ENCODE data around the gene TRNP1. TPM values are rescaled to one million over a fixed set of nuclear protein-coding genes. Genes with fewer than 3 reads are reported as not detected.

The TRNP1 gene
- total RNA-seq, 2 experiments from 2014 or later: 0.19 TPM; not detected in 1

GRCh38 chr1:26999440-26999987 is 6.0 kb downstream of the TRNP1 start:
- ChIA-PET POLR2A (no interaction called here), CTCF (ENCODE audit: unreplicated experiment) (no interaction called here)
- no peak overlapping the region for H3K4me3 ChIP-seq (ENCODE audit: low read depth, low read length, poor library complexity, severe bottlenecking)
- H3K27ac ChIP-seq (ENCODE audit: low read depth, low read length, poor library complexity, severe bottlenecking): no peak overlapping the region
- DNase-seq (ENCODE audit: low spot score): no peak
- H2AFZ ChIP-seq (ENCODE audit: low read length): no peak overlapping the region
- no peak overlapping the region for H3K4me2 ChIP-seq (ENCODE audit: low read length)
- peaks cover 7% of the 10 kb centered on the region for H3K4me1 ChIP-seq (ENCODE audit: insufficient read depth, low read length, poor library complexity, severe bottlenecking)
- TF ChIP-seq EZH2phosphoT487 (IDR thresholded peaks at IDR 0.05; ENCODE audit: borderline replicate concordance, low read depth, low read length): no peak
- no peak for TF ChIP-seq CTCF (conservative IDR thresholded peaks at IDR 0.05; ENCODE audit: low read length)
- H4K20me1 ChIP-seq (ENCODE audit: insufficient read depth, low read length): no peaks in the 10 kb centered on the region
- intact Hi-C loops (cut with micrococcal nuclease; ENCODE audit: unreplicated experiment): no loop called here
- H3K79me2 ChIP-seq (ENCODE audit: insufficient read depth, low read depth, low read length): no peaks in the 10 kb centered on the region
- no peaks in the 10 kb centered on the region for H3K36me3 ChIP-seq (ENCODE audit: insufficient read depth, low read length)
- H3K9me3 ChIP-seq (ENCODE audit: low read length): no peaks in the 10 kb centered on the region
- no peaks in the 10 kb centered on the region for H3K9me2 ChIP-seq (ENCODE audit: insufficient read depth, low read length)
- BruUV-seq (replicated peaks): no TSS peak

- no peaks in the 10 kb centered on the region for H3K36me3 ChIP-seq (ENCODE audit: insufficient read depth, low read length)
- H3K4me1 ChIP-seq (ENCODE audit: insufficient read depth, low read length, poor library complexity, severe bottlenecking): peaks cover 7% of the 10 kb centered on the region
- H4K20me1 ChIP-seq (ENCODE audit: insufficient read depth, low read length): no peaks in the 10 kb centered on the region
- TF ChIP-seq CTCF (conservative IDR thresholded peaks at IDR 0.05; ENCODE audit: low read length) (no peak), EZH2phosphoT487 (IDR thresholded peaks at IDR 0.05; ENCODE audit: borderline replicate concordance, low read depth, low read length) (no peak)
- intact Hi-C loops (cut with micrococcal nuclease; ENCODE audit: unreplicated experiment): no loop called here
- POLR2A ChIA-PET: no interaction called here
- no peak for DNase-seq (ENCODE audit: low spot score)
- no peaks in the 10 kb centered on the region for H3K79me2 ChIP-seq (ENCODE audit: insufficient read depth, low read depth, low read length)
- CTCF ChIA-PET (ENCODE audit: unreplicated experiment): no interaction called here
- H3K27ac ChIP-seq (ENCODE audit: low read depth, low read length, poor library complexity, severe bottlenecking): no peak overlapping the region
- no peak overlapping the region for H3K4me3 ChIP-seq (ENCODE audit: low read depth, low read length, poor library complexity, severe bottlenecking)
- H3K4me2 ChIP-seq (ENCODE audit: low read length): no peak overlapping the region
- H2AFZ ChIP-seq (ENCODE audit: low read length): no peak overlapping the region
- BruUV-seq (replicated peaks): no TSS peak
- H3K9me3 ChIP-seq (ENCODE audit: low read length): no peaks in the 10 kb centered on the region
- H3K9me2 ChIP-seq (ENCODE audit: insufficient read depth, low read length): no peaks in the 10 kb centered on the region
Observed at GRCh38 chr1:27000090-27000816, 6.8 kb downstream of the TRNP1 start.

GRCh38 chr1:27000817-27001460 is 7.4 kb downstream of the TRNP1 start:
- POLR2A ChIA-PET: no interaction called here
- DNase-seq (ENCODE audit: low spot score): no peak
- H3K4me3 ChIP-seq (ENCODE audit: low read depth, low read length, poor library complexity, severe bottlenecking): no peak overlapping the region
- H3K27ac ChIP-seq (ENCODE audit: low read depth, low read length, poor library complexity, severe bottlenecking): no peak overlapping the region
- no TSS peak for BruUV-seq (replicated peaks)
- H3K79me2 ChIP-seq (ENCODE audit: insufficient read depth, low read depth, low read length): no peaks in the 10 kb centered on the region
- H3K36me3 ChIP-seq (ENCODE audit: insufficient read depth, low read length): no peaks in the 10 kb centered on the region
- intact Hi-C loops (cut with micrococcal nuclease; ENCODE audit: unreplicated experiment): no loop called here
- no peak overlapping the region for H3K4me2 ChIP-seq (ENCODE audit: low read length)
- no peaks in the 10 kb centered on the region for H3K9me2 ChIP-seq (ENCODE audit: insufficient read depth, low read length)
- H3K4me1 ChIP-seq (ENCODE audit: insufficient read depth, low read length, poor library complexity, severe bottlenecking): peaks cover 7% of the 10 kb centered on the region
- no peaks in the 10 kb centered on the region for H3K9me3 ChIP-seq (ENCODE audit: low read length)
- no peaks in the 10 kb centered on the region for H4K20me1 ChIP-seq (ENCODE audit: insufficient read depth, low read length)
- TF ChIP-seq EZH2phosphoT487 (IDR thresholded peaks at IDR 0.05; ENCODE audit: borderline replicate concordance, low read depth, low read length) (no peak), CTCF (conservative IDR thresholded peaks at IDR 0.05; ENCODE audit: low read length) (no peak)
- H2AFZ ChIP-seq (ENCODE audit: low read length): no peak overlapping the region
- CTCF ChIA-PET (ENCODE audit: unreplicated experiment): interaction anchor here (0.6 kb wide), 1 partner anchor 63 kb away, joined by 3 read pairs; no protein-coding TSS in a partner anchor

Measured in OCI-LY7 (cell line).